CD4-positive, alpha-beta T cell treated with Interleukin-4 for 1 hour (primary cell): ENCODE measurements around the gene JADE2.
A peak's percentile ranks its signal among the peaks of the same experiment; 100 is the strongest.
"Not testable (repeated sequence)": the region's sequence is repeated elsewhere in the genome, so short reads cannot be mapped to it uniquely, and the experiment has no call there.

Experiments used
- DNase-seq, 2 donors: peaks; one replicate each; pipeline ENCODE4 v3.0.0-alpha.2; 2020 to 2022

JADE2 gene

DNA sequence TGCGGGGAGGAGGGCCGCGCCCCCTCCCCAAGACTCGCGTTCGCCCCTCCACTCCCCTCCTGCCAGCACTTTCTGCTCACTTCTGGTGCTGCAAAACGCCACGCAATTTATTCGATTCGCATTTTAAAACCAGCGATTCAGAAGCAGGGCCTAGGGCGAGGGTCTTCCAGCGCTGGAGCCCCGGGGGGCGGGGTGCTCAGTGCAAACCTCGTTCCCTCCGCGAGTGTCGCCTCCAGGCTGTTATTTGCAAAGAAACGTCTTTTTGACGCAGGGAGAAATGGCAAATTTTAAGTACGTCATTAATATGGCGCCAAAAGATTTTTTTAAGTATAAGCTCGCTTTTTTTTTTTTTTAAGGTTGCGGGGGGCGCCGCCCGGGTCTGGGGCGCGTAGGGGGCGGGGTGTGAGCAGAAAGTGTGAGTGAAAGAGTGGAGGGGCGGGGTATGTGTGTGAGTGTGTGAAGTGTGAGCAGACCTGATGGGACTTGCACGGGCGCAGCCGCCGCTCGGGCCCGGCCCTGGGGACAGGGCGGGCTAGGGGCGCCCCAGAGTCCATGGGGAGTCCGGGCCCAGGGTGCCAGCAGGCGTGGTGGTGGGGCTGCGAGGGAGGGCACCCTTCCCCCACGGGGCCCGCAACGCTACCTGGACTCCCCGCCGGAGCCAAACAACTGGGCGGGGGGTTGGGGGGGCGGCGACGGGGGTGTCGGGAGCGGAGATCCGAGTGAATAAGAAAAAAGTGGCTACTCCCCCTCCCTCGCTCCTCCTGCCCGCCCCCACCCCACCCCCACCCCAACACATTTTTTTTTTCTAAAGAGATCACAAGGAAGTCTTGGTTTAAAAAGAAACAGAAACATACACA, at the start of gene JADE2:
TSS of gene JADE2 (plus strand) at position 845 of the 857 bp plus-strand sequence. CDS start 10,188 bp downstream, outside the sequence.
- peak; percentile 91 to 92 for DNase-seq

DNA sequence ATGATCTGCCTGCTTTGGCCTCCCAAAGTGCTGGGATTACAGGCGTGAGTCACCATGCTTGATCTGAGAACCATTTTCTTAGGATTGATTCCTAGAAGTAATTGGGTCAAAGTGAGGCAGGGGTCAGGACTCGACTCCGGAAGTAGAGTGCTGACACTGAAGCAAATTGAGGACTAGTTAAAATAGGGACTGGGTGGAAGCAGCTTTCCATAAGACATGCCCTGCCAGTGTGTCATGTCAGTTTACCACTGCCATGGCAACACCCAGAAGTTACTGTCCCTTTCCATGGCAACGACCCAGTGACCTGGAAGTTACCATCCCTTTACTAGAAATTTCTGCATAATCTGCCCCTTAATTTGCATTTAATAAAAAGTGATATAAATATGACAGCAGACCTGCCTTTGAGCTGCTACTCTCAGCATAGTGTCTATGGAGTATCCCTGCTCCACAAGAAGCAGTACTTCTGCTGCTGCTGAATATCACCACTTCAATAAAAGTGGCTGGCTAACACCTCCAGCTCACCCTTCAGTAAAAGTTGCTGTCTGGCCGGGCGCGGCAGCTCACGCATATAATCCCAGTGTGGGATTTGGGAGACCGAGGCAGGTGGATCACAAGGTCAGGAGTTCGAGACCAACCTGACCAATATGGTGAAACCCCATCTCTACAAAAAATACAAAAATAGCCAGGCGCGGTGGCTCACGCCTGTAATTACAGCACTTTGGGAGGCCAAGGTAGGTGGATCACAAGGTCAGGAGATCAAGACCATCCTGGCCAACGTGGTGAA, 47.8 kb upstream of the JADE2 start:
- no peak for DNase-seq

DNA sequence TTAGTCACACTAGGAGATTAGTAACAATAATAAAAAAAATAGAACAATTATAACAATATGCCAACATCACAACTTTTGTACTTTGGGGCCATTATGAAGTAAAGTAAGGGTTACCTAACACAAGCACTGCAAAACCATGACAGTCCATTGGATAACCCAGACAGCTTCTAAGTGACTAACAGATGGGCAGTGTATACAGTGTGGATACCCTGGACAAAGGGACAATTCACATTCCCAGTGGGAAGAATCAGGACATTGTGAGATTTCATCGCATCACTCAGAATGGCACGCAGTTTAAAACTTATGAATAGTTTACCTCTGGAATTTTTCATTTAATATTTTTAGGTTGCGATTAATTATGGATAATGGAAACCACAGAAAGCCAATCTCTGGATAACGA, 45.6 kb upstream of the JADE2 start:
- no peak for DNase-seq

DNA sequence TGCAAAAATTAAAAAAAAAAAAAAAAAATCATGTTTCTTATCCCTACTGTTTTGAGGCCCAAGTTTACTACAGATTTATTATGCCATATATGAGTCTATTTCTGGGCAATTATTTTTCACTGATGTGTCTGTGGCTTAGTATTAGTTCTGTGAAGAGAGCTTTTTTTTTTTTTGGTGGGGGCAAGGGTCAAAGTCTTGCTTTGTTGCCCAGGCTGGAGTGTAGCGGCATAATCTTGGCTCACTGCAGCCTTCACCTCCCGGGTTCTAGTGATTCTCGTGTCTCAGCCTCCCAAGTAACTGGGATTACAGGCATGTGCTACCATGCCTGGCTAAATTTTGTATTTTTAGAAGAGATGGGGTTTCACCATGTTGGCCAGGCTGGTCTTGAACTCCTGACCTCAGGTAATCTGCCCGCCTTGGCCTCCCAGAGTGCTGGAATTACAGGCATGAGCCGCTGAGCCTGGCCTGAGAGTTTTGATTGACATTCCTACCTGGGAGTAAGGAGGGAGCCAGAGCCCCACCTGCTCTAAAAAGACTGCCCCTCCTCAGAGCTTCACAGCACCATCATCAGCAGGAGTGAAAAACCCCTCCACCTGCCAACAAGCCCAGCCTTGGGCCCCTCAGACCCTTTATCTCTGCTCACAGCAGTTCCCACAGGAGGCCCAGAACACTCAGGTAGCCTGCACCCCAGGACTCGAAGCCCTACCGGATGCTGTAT, 36.1 kb upstream of the JADE2 start:
- DNase-seq = no peak

DNA sequence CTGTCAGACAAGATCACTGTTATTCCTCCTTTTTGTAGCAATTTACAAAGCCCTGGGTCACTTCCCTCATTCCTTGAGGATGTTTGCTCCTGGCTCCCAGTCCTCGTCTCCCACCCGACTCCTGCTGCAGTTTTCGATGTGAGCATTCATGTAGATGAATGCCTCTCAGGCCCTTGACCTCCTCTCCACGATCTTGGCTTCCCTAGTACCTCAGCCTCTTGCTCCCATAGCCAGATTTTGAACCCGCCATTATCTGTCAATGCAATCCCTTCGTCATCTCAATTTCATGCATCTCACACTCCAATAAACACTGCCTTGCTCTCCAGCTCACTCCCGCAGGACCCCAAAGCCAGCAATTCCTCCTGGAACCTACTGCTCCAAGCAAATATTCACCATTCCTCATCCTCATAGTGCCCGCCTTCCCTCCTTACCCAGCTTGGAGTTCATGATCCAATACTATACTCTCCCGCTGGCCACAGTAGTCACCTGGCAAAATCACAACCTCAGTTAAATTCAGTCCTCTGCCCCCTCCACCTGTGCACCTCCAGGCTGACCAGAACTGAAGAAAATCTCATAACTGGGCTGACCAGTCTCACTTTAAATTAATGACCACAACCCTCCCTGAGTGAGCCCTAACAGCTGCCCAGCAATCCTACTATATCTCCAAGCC, 35.1 kb upstream of the JADE2 start:
- no peak for DNase-seq

DNA sequence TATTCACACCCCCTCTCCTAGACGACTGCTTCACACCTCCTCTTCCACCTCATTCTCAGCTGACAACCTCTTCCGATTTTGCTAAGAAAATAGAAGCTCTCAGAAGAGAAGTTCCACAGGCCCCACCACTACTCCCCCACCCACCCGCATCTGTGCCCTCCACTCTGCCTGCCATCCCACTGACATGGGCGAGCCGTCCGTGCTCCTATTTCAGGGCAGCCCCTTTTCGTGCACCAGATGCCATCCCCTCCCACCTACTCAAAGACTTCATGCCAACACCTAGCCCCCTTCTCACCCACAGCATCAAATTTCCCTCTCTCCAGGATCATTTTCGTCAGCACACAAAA, 34.6 kb upstream of the JADE2 start:
- no peak for DNase-seq

DNA sequence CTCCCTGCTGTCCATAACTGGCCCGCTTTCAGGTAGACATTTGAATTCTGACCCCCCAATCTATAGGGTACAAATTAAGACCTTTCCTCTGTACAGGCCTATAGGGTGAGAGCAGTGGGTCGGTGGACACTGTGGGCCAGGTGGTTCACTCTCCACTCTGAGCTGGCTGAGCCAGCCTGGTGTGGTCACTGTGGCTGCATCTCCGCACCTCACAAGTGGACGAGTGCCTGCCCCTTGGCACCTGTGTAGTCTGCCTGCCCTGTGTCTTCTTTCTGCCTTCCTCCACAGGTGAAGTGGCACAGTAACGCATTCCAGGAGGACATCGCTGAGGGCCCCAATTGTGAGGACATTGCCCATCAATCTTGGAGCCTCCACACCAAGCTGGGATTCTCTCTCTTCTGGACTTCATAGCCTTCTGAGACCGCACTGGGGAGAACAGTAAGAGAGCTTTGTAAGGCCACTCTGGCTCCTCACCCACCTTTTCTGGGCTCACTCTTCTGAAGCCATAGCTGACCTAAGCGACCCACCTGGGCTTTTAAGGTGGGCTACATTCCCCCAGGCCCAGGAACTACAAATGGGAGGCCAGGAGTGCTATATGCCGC, 33.5 kb upstream of the JADE2 start:
- no peak for DNase-seq

DNA sequence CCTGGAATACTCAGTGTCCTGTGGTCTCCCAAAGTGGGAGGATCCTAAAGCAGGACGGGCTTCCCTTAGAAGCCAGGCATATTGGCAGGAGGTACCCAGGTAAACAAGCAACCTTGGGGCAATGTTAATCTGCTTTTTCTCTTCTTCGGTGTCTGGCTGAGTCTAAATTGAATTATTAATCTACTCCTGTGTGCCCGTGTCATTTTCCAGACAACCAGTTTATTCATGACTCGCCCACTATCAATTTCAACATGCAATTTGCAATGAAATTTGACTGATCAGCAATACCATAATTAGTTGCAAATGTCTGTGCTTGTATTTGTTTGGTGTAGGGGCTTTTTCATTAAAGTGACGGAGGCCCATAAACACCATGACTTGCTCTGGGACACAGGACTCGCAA, 32.9 kb upstream of the JADE2 start:
- no peak for DNase-seq

DNA sequence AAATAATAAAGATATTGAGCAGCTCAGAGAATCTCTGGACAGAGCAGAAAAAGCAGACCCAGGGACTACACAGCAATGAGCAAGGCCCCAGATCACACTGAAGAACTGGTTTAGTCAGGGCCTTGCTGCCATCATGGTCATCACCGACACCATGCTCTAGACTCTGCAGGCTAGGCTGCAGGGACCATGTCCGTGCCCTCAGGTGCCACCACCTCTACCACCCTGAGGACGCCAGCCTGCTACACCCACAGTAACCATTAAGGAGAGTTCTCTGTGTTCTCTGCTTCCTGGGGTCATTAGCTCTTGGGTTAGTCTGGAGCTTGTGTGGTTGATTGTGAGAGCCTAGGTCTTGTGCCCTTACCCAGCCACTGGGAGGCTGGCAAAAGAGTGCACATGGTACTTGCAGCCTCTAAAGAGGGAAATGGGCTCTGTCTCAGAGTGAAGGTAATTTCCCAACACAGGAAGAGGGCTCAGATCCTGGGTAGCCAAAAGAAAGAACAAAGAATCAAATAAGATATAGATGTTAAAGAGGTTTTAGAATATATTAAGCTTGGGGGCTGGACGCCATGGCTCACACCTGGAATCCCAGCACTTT, 31.9 kb upstream of the JADE2 start:
- DNase-seq = no peak

DNA sequence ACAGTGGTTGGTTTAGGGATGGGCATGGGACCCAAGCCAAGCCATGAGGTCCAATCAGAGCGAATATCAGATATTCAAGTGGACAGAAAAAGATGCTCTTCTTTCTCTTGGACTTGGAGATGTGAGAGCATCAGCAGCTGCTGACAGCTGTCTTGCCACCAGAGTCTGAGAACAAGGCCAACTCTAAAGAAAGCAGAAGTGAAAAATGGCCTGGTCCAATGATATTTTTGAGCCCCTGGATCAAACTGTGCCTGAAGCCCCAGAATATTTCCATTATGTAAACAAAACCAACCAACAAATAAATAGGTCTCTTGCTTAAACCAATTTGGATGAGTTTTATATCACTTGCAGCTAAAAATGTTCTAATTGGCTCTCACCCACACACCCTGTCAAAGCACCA, 30.7 kb upstream of the JADE2 start:
- no peak for DNase-seq

DNA sequence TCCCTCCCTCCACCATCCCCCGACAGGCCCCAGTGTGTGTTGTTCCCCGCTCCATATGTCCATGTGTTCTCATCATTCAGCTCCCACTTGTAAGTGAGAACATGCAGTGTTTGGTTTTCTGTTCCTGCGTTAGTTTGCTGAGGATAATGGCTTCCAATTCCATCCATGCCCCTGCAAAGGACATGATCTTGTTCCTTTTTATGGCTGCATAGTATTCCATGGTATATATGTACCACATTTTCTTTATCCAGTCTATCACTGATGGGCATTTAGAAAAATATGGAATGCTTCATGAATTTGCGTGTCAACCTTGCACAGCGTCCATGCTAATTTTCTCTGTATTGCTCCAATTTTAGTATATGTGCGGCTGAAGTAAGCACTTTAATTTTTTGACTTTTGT, 25.6 kb upstream of the JADE2 start:
- not testable (repeated sequence) for DNase-seq

DNA sequence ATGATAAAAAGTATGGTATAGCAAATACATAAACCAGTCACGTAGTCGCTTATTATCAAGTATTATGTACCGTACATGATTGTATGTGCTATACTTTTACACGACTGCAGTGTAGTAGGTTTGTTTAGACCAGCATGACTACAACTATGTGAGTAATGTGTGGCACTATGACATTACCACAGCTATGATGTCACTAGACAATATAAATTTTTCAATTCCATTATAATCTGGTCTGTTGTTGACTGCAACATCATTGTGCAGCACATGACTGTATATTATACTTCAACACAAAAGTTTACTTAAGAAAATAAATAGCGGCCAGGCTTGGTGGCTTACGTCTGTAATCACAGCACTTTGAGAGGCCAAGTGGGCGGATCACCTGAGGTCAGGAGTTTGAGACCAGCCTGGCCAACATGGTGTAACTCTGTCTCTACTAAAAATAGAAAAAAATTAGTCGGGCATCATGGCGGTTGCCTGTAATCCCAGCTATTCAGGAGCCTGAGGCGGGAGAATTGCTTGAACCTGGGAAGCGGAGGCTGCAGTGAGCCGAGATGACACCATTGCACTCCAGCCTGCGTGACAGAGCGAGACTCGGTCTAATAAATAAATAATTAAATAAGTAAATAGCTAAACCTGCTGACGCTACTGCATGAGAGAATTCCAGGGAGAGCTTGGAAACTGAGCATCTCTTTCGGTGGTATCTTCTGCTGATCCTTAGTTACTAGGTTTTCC, 24.6 kb upstream of the JADE2 start:
- DNase-seq = no peak

DNA sequence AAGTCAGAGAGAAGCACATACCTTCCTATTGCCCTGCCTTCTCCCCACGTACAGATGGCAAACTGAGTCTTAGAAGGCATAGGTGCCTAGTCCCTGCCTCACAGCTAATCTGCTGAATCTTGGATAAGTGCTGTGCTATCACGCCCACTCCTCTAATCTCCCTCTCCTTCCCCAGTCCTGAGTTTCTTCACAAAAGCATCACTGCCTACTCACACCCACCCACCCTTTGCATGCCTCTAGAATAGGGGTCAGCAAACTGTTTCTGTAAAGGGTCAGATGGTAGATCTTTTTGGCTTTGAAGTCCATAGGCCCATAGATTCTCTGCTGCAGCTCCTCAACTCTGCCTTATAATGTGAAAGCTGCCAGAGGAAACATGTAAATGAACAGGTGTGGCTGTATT, 23.2 kb upstream of the JADE2 start:
- no peak for DNase-seq

DNA sequence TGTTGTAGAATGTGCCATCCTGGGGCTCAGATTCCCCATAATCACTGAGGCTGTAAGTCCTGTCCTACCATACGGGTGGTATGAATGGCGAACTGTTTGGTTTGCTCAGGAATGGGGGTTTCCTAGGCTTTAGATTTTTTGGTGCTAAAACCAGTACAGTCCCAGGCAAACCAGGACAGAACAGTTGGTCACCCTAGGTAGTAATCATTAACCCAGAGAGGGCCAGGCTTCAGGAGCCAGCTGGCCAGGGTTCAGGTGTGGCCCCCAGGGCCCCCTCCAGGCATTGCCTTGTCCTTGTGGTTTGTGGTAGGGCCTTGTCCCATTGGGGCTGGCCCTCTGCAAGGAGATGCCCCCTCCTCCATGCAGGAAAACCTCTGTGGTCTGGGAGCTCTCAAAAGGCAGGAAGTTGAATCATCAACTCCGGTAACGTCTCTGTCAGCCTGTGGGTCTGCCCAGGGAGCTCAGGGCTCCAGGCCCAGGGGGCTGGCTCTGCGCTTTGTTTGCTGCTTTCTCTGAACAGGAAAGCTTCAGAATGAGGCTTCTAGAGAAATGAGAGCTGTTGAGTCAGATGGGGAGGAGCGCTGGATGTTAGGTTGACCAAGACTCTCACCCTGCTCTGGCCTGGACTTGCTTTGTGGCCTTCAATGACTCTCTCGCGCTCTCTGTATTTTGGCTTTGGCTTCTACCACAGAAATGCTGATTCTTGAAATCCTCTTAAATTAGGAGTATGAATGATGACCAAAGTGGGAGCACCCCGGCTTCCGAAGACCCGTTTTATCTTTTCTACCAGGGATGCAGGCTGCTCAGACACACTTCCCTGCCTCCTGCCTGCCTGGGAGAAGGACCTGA, 22.2 kb upstream of the JADE2 start:
- DNase-seq = peak; percentile 54 to 55

DNA sequence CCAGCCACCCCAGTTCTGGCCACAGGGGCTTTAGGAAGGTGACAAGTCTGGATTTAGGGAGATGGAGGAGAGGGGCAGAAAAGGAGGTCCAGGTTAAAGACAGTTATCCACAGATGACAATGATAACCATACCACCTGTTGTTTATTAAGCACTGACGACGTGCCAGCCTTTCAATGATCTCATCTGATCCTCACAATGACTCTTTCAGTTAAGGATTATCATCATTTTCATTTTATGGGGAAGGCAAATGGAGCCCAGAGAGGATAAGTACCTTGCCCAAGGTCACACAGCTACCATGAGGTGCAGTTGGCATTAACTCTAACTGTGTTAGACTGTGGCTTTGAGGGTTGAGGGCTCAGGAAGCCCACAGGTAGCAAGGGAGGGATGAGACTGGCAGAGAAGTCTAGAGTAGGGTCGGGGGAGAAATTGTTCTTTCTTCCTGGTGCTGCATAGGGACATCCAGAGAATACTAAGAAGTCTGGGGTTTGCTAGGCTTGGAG, 21.5 kb upstream of the JADE2 start:
- no peak for DNase-seq

DNA sequence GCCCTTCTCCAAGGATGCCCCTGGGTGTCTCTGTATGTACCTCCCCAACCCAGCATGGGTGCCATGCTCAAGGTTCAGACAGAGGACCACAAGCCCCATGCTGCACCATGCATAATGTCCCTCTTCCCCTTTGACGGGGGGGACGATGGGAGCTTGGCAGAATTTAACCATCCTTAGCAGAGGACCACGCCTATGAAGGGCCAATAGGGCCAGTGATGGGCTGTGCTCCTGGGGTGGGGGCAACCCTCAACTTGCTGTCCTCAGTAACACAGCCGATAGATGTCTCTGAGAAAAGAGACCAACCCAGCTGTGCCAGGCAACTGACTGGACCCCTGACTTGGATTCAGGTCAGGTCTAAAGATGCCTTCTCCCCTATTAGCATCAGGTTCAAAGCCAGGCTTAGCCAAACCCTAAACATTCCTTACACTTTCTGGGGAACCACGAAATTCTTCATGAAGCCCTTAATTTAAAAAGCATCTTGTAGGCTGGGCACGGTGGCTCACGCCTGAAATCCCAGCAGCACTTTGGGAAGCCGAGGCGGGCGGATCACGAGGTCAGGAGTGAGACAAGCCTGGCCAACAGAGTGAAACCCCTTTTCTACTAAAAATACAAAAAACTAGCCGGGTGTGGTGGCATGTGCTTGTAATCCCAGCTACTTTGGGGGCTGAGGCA, 20.7 kb upstream of the JADE2 start:
- DNase-seq = no peak

DNA sequence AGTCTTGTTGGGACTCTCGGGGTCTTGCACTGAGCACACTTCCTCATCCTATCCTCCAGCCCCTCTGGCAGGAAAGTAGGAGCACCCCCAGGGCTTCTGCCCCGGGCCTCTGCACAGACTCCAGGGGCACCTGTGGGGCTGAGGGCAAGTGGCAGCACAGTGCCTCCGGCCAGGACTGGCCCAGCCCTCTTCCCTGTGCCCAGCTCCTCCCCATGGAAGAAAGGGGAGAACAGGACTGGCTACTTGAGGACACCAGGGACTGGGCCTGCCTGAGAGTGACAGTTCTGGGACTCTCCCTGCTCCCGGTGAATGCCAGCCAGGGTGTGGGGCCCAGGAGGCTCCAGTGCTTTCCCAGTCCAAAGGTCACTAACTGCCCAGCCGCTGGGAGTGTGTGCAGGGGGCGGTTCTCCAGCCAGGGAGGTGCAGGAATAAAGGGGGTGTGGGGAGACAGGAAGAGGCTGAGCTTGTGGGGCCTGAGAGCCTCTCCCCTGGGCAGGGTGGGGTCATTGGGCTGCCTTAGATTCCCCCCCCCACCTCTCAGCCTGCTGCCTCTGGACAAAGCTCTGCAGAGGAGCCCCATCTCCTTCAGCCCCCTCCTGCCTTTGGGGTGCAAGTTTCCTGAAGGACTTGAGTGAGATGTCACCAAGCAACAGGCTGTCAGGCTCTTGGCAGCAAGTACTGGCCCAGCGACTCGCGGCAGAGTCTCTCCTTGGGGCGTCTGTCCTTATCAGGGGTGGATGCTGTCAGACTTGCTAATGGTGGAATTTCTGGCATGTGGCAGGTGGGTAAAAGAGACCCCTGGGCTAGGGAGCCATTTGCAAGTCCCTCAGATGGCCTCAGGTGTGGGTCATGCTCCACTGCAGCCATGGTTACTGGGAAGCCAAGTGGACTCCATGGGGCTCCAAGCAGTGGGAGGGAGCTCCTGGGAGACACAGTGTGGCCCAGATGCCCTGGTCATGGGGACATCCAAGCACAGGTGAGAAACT, 19.1 kb upstream of the JADE2 start:
- DNase-seq = no peak

DNA sequence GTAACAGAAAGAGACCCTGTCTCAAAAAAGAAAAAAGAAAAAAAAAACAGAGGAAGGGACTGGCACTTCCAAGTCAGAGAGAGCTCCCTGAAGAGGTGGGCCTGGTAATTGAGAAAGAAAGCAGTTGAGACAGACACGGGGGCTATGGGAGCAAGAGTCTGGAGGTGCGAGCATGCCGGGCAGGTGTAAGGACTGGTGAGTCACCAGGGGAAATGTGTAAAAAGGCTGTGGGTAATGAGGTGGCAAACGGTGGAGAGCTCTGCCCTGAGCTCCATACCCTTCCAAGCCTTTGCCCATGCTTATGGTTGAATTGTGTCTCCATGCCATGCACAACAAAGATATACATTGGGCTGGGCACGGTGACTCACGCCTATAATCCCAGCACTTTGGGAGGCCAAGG, 18.0 kb upstream of the JADE2 start:
- DNase-seq = no peak
